Memory B cell (primary cell): ENCODE measurements around the gene GIMAP8.
"Not testable (repeated sequence)": the region's sequence is repeated elsewhere in the genome, so short reads cannot be mapped to it uniquely, and the experiment has no call there.

Experiments used
- ATAC-seq: fragments of 150-1000 bp; cut with Tn5 transposase; 2 replicates; pipeline ENCODE4 v1.10.0; 2021; ENCODE audit warnings: low read depth, mild to moderate bottlenecking, moderate library complexity
- DNase-seq, 2 donors: peaks; one replicate each; pipeline ENCODE4 v3.0.0; 2022; ENCODE audit warnings: low spot score in 2 of 2
- H3K27ac Mint-ChIP-seq: one replicate; pipeline ENCODE4 v1.8.0; 2022; ENCODE audit warnings: mild to moderate bottlenecking, moderate library complexity, mixed read lengths
- H3K27me3 Mint-ChIP-seq: one replicate; pipeline ENCODE4 v1.8.0; 2022; ENCODE audit warnings: mixed read lengths
- H3K36me3 Mint-ChIP-seq: one replicate; pipeline ENCODE4 v1.8.0; 2022; ENCODE audit warnings: mild to moderate bottlenecking, mixed read lengths
- H3K4me1 Mint-ChIP-seq: one replicate; pipeline ENCODE4 v1.8.0; 2022; ENCODE audit warnings: mixed read lengths
- H3K4me3 Mint-ChIP-seq: one replicate; pipeline ENCODE4 v1.8.0; 2022; ENCODE audit warnings: mild to moderate bottlenecking, moderate library complexity, mixed read lengths
- H3K9me3 Mint-ChIP-seq: one replicate; pipeline ENCODE4 v1.8.0; 2022; ENCODE audit warnings: mixed read lengths

The GIMAP8 gene

DNA sequence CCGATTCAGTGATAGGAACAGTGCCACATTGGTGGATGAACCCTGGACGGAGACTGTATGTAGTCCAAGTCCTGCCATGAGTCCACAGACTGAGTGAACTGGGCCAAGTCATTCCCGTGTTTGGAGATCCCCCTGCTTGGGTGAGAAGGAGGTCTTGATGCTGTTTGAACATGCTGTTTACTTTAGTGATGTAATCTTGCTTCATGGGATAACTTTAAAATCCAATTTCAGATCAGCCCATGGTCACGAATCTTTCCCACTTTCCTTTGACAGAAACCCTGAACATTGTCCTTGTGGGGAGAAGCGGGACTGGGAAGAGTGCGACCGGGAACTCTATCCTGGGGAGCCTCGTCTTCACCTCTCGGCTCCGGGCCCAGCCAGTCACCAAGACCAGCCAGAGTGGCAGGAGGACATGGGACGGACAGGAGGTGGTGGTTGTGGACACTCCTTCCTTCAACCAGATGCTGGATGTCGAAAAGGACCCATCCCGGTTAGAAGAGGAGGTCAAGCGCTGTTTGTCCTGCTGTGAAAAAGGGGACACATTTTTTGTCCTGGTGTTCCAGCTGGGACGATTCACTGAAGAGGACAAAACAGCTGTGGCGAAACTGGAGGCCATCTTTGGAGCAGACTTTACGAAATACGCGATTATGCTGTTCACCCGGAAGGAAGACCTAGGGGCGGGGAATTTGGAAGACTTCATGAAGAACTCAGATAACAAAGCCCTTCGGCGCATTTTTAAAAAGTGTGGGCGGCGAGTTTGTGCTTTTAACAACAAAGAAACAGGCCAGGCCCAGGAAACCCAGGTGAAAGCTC lies 26.6 kb downstream of the GIMAP8 start:
- H3K4me1 Mint-ChIP-seq, result peaks cover 5% of the 10 kb centered on the region
- peaks cover 2% of the 10 kb centered on the region for H3K36me3 Mint-ChIP-seq
- ATAC-seq (no peak), DNase-seq (no peak)
- no peaks in the 10 kb centered on the region for H3K9me3 Mint-ChIP-seq
- no peak overlapping the region for H3K4me3 Mint-ChIP-seq
- no peak overlapping the region for H3K27ac Mint-ChIP-seq
- H3K27me3 Mint-ChIP-seq, result peaks cover 14% of the 10 kb centered on the region

DNA sequence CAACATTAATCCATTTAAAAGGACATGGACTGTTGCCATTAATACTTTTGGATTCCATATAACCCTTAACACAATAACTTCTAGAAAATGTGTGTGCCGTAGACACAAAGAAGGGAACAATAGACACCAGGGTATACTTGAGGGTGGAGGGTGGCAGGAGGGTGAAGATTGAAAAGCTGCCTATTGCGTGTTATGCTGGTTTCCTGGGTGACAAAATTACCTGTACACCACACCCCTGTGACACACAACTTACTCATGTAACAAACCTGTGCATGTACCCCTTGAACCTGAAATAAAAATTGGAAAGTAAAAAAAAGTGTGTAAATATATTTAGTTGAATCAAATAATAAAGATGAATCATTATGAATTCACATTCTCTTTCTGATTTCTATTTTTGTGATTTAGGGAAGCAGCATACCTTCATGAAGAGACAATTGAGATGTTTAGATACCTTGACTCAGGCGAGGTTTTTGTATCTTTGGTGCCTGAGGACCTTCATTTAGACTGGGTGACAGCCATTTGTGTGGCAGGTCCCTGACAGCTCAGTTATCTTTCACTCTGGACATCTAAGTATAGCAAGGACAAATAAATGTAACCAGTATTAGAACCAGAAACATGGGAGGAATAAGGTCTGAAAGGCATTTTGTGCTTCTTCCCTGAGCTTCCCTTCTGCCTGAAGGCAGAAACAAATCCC lies 28.7 kb downstream of the GIMAP8 start:
- no peaks in the 10 kb centered on the region for H3K9me3 Mint-ChIP-seq
- peaks cover 12% of the 10 kb centered on the region for H3K4me1 Mint-ChIP-seq
- H3K27ac Mint-ChIP-seq, result no peak overlapping the region
- ATAC-seq (no peak), DNase-seq (no peak)
- no peak overlapping the region for H3K4me3 Mint-ChIP-seq
- H3K27me3 Mint-ChIP-seq, result peaks cover 19% of the 10 kb centered on the region
- peaks cover 2% of the 10 kb centered on the region for H3K36me3 Mint-ChIP-seq

DNA sequence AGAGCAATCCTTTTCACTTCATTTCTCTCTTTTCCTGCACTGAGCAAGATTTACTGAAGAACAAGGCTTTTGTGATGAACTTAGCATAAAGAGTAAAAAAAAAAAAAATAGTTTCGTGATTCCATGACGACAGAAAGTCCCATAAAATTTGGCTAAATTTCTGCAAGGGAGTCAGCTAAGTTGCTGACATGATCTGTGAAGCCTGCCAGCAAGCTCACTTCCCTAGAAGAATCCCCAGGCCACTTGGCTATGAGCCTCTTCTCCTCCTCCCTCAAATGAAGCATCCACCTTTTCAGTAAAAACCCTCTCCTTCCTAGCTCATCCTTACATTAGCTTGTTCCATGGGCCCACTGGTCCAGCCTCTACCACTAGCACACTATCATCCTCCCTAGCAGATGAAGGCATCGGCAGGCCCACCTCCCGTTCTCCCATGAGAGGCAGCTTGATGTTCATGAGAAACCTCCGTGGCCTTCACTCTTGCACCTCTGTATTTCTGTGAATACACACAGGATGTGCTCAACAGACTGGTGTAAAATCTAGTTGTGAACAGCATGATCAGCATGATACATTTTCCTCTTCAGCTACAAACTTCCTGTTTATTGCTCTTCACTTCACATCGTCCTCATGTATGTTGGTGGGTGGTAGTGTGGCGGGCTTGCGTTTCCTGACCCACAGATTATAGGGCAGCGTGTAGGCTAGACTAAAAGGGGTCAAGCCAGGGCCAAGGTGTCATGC lies 30.9 kb downstream of the GIMAP8 start:
- ATAC-seq, result no peak
- DNase-seq, result no peak
- H3K4me3 Mint-ChIP-seq, result no peak overlapping the region
- no peak overlapping the region for H3K27ac Mint-ChIP-seq
- peaks cover 16% of the 10 kb centered on the region for H3K27me3 Mint-ChIP-seq
- peaks cover 13% of the 10 kb centered on the region for H3K4me1 Mint-ChIP-seq
- H3K9me3 Mint-ChIP-seq, result no peaks in the 10 kb centered on the region
- H3K36me3 Mint-ChIP-seq, result no peaks in the 10 kb centered on the region

DNA sequence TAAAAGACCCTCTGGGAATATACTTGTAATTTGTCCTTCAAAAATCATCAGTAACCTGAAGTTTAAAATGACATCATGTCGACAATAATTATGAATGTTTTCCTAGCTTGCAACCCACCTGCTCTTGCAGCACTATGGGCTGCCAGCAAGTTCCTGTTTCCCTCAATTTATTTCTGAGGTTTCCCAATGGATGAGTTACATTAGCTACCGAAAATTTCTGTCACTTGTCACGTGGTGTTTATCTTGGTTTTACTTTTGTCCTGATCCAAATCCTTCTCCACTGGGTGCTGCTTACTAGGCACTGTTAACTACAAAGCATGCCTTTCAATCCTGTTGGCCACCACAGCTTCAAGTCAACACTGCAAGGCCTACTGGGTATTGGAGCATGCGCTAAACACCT lies 31.5 kb downstream of the GIMAP8 start:
- Mint-ChIP-seq H3K4me1 (peaks cover 13% of the 10 kb centered on the region), H3K27ac (no peak overlapping the region), H3K36me3 (no peaks in the 10 kb centered on the region), H3K27me3 (peaks cover 17% of the 10 kb centered on the region), H3K4me3 (no peak overlapping the region), H3K9me3 (peaks cover 1% of the 10 kb centered on the region)
- ATAC-seq (no peak), DNase-seq (no peak)

DNA sequence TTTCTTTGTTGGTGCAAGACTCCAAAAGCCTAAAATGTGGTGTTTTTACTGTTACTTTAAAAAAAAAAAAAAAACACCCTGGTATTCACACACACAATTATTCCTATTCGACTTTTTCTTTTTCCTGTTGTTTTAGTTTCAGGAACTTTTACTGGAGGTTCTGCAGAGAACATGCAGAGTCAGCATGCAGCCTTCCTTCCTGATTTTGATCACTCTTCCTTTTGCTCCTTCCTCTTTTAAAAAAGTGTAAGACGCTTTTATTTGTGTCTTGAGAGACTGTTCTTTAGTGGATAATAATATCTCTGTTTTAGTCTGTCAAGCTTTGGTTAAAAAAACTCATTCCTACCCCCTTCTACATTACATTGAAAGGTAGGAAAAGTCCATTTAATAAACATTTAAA lies 33.1 kb downstream of the GIMAP8 start:
- DNase-seq, ATAC-seq, H3K9me3 Mint-ChIP-seq, H3K36me3 Mint-ChIP-seq, H3K4me3 Mint-ChIP-seq, H3K27ac Mint-ChIP-seq: not testable (repeated sequence)
- Mint-ChIP-seq H3K27me3 (peaks cover 15% of the 10 kb centered on the region), H3K4me1 (peaks cover 13% of the 10 kb centered on the region)

DNA sequence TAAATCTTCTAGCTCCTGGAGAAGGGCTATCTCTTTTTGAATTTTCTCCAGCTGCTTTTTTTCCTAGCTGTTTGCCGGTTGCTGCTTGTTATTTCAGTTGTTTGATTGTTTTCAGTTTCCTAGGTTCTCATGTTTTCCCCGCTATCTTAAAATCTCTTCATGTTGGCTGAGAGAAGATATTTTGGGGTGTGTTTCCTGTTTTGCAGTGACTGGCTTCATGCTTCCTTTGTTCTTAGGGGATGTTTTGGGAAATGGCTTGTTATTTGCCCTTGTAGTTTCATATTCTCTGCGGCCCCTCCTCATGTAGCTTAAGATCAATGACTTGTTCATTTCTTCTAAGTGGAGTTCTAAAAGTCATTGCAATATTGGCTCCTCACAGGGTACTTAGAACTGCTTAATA lies 33.6 kb downstream of the GIMAP8 start:
- not testable (repeated sequence) for ATAC-seq, H3K27ac Mint-ChIP-seq

DNA sequence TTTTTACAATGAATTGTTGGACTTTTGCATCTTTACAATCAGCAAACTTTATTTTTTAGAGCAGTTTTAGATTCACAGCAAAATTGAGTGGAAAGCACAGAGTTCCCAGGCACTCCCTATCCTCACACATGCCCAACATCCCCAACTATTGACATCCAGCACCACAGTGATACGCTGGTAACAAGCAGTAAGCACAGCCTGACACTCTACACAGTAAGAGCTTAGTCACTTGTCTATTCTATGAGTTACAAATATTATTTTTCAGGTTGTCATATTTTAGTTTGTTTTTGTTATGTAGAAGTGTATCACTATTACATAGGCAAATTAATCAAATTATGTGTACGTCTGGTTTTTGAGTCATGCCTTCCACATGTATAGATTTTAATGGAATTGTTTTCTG lies 37.2 kb downstream of the GIMAP8 start:
- Mint-ChIP-seq H3K36me3 (no peaks in the 10 kb centered on the region), H3K4me3 (no peak overlapping the region), H3K27me3 (peaks cover 8% of the 10 kb centered on the region), H3K27ac (no peak overlapping the region), H3K4me1 (peaks cover 8% of the 10 kb centered on the region), H3K9me3 (peaks cover 1% of the 10 kb centered on the region)
- no peak for ATAC-seq
- no peak for DNase-seq

More for the DNA sequence above, 33.6 kb downstream of the GIMAP8 start:
- peaks cover 13% of the 10 kb centered on the region for H3K4me1 Mint-ChIP-seq
- not testable (repeated sequence) for H3K36me3 Mint-ChIP-seq, H3K9me3 Mint-ChIP-seq, DNase-seq, H3K4me3 Mint-ChIP-seq
- H3K27me3 Mint-ChIP-seq, result peaks cover 15% of the 10 kb centered on the region

DNA sequence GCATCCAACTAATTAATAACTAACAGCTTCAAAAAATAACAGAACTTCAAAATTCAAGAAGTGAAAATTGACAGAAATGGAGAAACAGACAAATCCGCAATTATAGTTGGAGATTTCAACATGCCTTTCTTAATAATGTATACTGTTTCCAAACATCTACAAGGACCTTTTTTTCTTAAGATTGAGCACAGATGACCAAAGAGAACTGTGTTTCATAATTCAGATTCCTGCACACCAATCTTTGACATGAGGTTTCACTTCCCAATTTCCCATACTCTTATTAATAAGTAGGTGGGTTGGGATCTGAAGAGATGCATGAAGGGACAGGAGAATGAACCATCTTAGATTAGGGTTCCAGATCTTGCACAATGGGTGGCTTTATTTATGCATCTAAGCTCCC lies 39.4 kb downstream of the GIMAP8 start:
- no peak overlapping the region for H3K4me3 Mint-ChIP-seq
- no peaks in the 10 kb centered on the region for H3K36me3 Mint-ChIP-seq
- no peaks in the 10 kb centered on the region for H3K4me1 Mint-ChIP-seq
- DNase-seq (no peak), ATAC-seq (no peak)
- H3K27ac Mint-ChIP-seq, result no peak overlapping the region
- peaks cover 5% of the 10 kb centered on the region for H3K27me3 Mint-ChIP-seq
- peaks cover 1% of the 10 kb centered on the region for H3K9me3 Mint-ChIP-seq

DNA sequence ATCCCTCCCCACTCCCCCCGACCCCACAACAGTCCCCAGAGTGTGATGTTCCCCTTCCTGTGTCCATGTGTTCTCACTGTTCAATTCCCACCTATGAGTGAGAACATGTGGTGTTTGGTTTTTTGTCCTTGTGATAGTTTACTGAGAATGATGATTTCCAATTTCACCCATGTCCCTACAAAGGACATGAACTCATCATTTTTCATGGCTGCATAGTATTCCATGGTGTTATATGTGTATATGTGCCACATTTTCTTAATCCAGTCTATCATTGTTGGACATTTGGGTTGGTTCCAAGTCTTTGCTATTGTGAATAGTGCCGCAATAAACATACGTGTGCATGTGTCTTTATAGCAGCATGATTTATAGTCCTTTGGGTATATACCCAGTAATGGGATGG lies 43.0 kb downstream of the GIMAP8 start:
- H3K27ac Mint-ChIP-seq, H3K4me1 Mint-ChIP-seq, ATAC-seq, H3K9me3 Mint-ChIP-seq, DNase-seq, H3K36me3 Mint-ChIP-seq, H3K4me3 Mint-ChIP-seq: not testable (repeated sequence)
- H3K27me3 Mint-ChIP-seq, result peaks cover 13% of the 10 kb centered on the region

DNA sequence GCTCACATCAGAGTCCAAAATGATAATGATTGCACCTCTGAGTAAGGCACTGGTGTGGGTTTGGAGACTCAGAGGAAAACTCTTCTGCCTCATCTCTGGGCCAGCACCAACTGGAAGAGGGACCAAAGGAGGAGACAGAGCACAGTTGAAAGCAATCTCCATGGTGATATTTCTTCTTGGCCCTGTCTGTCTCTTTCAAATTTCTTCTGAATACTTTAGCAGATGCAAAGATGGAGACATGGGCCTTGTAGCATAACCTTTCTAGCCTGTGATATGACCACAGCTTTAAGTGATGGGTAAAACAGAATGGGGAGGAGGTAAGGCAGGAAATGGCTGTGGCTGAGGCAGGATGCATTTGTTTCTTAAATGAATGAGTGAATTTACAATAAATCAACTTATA lies 52.1 kb downstream of the GIMAP8 start:
- no peak for ATAC-seq
- H3K27me3 Mint-ChIP-seq, result peaks cover 11% of the 10 kb centered on the region
- H3K36me3 Mint-ChIP-seq, result no peaks in the 10 kb centered on the region
- H3K9me3 Mint-ChIP-seq, result peaks cover 5% of the 10 kb centered on the region
- no peak overlapping the region for H3K27ac Mint-ChIP-seq
- H3K4me1 Mint-ChIP-seq, result no peaks in the 10 kb centered on the region
- DNase-seq, result no peak
- no peak overlapping the region for H3K4me3 Mint-ChIP-seq

DNA sequence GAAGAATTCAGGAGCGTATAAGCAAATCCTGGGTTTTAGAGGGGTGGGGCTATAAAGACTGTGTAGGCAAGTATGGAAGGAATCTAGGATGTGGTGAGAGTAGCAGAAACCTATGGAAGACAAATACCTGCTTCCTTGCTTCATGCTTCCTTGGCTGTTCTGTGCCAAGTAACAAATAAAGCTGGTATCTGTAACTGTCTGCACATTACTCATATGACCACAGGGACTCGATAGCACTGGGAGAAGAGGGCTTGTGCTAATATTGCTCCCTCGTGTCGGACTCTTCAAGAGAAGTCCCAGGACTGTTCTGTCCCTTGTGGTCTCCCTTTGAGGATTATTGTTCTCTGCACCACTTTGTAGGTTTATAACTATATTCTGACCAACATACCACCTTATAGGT lies 52.7 kb downstream of the GIMAP8 start:
- Mint-ChIP-seq H3K4me1 (no peaks in the 10 kb centered on the region), H3K36me3 (no peaks in the 10 kb centered on the region), H3K4me3 (no peak overlapping the region), H3K9me3 (peaks cover 3% of the 10 kb centered on the region), H3K27ac (no peak overlapping the region), H3K27me3 (peaks cover 7% of the 10 kb centered on the region)
- ATAC-seq (no peak), DNase-seq (no peak)

DNA sequence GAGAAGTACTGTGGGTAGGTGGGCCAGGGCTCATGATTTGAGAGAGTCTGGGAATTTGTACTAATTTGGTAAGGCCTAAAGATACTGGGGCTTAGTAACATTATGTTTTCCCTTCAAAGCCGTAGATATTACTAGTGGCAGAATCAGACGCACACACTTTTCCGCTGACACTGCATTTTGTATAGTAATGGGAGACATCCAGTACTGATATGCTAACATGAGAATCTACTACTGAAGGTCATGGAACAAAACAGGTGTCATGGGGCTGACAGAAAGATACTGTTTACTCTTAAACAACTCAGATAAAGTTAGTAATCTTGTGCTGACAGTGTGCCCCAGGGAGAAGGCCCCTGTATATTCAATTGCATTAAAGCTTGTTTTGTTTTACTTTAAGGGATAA lies 53.2 kb downstream of the GIMAP8 start:
- no peaks in the 10 kb centered on the region for H3K36me3 Mint-ChIP-seq
- H3K4me1 Mint-ChIP-seq, result no peaks in the 10 kb centered on the region
- no peak for DNase-seq
- ATAC-seq, result no peak
- peaks cover 2% of the 10 kb centered on the region for H3K9me3 Mint-ChIP-seq
- no peak overlapping the region for H3K27ac Mint-ChIP-seq
- no peak overlapping the region for H3K4me3 Mint-ChIP-seq
- peaks cover 6% of the 10 kb centered on the region for H3K27me3 Mint-ChIP-seq

DNA sequence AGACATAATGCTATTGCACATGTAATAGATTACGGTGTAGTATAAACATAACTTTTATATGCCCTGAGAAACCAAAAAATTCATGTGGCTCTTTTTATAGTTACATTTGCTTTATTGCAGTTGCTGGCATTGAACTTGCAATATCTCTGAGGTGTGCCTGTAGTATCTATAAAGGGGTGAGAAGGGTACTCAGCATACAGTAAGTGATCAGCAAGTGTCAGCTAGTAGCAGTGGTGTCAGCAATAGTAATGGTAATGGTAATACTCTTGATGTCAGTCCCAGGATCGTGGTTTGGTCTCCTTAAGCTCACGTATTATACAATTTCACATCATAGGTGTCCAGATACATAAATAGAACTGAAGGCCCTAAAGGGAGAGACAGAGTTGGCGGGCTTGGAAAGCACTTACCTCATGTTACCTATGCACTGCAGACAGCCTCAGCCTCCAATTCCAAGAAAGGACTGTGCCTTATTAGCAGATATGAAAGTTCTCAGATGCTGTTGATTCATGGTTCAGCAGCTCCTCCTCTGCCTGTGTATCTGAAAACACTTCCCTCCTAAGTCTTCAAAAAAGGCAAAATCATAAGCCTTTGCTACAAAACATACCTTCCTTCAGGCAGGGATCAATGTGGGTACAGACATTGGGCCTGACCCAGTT lies 57.6 kb downstream of the GIMAP8 start:
- DNase-seq, result no peak
- Mint-ChIP-seq H3K27ac (no peak overlapping the region), H3K4me3 (no peak overlapping the region), H3K9me3 (peaks cover 4% of the 10 kb centered on the region), H3K4me1 (no peaks in the 10 kb centered on the region), H3K27me3 (peaks cover 4% of the 10 kb centered on the region), H3K36me3 (no peaks in the 10 kb centered on the region)
- ATAC-seq, result no peak

DNA sequence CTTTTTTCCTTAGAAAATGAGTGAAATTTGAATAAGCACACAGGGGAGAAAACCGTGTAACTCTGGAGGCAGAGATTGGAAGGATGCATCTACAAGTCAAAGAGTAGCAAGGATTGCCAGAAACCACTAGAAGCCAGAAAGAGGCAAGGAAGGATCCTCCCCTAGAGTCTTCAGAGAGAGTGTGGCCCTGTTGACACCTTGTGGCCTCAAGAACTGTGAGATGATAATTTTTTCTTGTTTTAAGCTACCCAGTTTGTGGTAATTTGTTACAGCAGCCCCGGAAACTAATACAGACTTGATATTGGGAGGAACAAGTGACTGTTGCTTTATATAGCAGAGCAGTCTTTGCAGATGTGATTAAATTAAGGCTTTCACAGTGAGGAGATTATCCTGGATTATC lies 60.6 kb downstream of the GIMAP8 start:
- Mint-ChIP-seq H3K27me3 (peaks cover 4% of the 10 kb centered on the region), H3K4me1 (peaks cover 3% of the 10 kb centered on the region), H3K9me3 (peaks cover 4% of the 10 kb centered on the region), H3K4me3 (no peak overlapping the region), H3K27ac (no peak overlapping the region), H3K36me3 (no peaks in the 10 kb centered on the region)
- DNase-seq, result no peak
- no peak for ATAC-seq
